Mesodermal cell (in vitro differentiated cells): ENCODE results near the gene KCNQ5.

ENCODE experiments used
- H3K27ac ChIP-seq: 2 replicates; pipeline ENCODE4 v1.7.0; 2013; ENCODE audit warnings: mild to moderate bottlenecking, low read depth, low read length, moderate library complexity; ENCODE audit not compliant: severe bottlenecking
- H3K36me3 ChIP-seq: 2 replicates; pipeline ENCODE4 v1.7.1; 2013; ENCODE audit warnings: mild to moderate bottlenecking, low read length, moderate library complexity; ENCODE audit not compliant: control insufficient read depth, insufficient read depth
- H3K4me1 ChIP-seq: one replicate; pipeline ENCODE4 v1.7.1; 2013; ENCODE audit warnings: mild to moderate bottlenecking, low read length; ENCODE audit not compliant: insufficient read depth, control insufficient read depth, poor library complexity, severe bottlenecking
- H3K4me3 ChIP-seq: 2 replicates; pipeline ENCODE4 v1.7.0; 2013; ENCODE audit warnings: low read length, control low read depth, mild to moderate bottlenecking; ENCODE audit not compliant: insufficient read depth, poor library complexity, severe bottlenecking; ENCODE audit errors: extremely low read depth
- H3K9me3 ChIP-seq: 2 replicates; pipeline ENCODE4 v1.7.1; 2013; ENCODE audit warnings: mild to moderate bottlenecking, low read length, moderate library complexity; ENCODE audit not compliant: control insufficient read depth
- WGBS, 2 experiments: methylation state at CpG; one replicate each; pipeline ENCODE4 v1.1.5; 2013; ENCODE audit warnings: missing lambda C conversion rate in 2 of 2; ENCODE audit not compliant: insufficient coverage in 2 of 2; 5-methylcytosine and 5-hydroxymethylcytosine counted together

KCNQ5 gene

DNA sequence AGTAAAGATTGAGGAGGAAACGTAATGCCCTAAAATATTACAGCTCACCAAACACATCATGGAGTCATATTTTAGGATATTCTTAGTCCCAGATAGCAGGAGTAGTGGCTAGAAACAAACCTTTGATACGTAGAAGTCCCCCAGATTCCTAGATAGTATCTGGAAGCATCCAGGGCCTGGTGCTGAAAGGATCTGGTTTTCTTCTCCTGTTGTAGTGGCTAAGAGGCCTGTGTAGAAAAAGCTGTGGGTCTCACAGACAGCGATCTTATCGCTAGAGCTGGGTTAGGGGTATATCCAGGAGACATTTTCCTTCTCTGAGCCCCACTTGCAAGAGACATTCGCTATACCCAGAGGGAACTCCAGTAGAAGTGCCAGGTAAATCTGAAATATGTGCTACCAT is 139.9 kb downstream of the KCNQ5 start:
- WGBS, 2 experiments, result 40 to 67% methylated on average over 1 to 3 of the region's 5 CpGs
- Histone ChIP-seq H3K36me3 (no peaks in the 10 kb centered on the region), H3K9me3 (no peaks in the 10 kb centered on the region), H3K4me3 (no peak overlapping the region), H3K4me1 (peaks cover 12% of the 10 kb centered on the region), H3K27ac (peak overlapping the region; percentile 91)

- no peaks in the 10 kb centered on the region for H3K36me3 ChIP-seq
- H3K4me1 ChIP-seq, result no peaks in the 10 kb centered on the region
- no peak overlapping the region for H3K4me3 ChIP-seq
- H3K9me3 ChIP-seq, result no peaks in the 10 kb centered on the region
- H3K27ac ChIP-seq, result no peak overlapping the region
- WGBS, 2 experiments, result no CpG with 5 or more reads among the region's 1 CpG
Measured at GRCh38 chr6:72769459-72770125, 147.7 kb downstream of the KCNQ5 start.

GRCh38 chr6:72770959-72771358 is 149.1 kb downstream of the KCNQ5 start:
- Histone ChIP-seq H3K9me3 (no peaks in the 10 kb centered on the region), H3K4me3 (no peak overlapping the region), H3K4me1 (no peaks in the 10 kb centered on the region), H3K36me3 (no peaks in the 10 kb centered on the region), H3K27ac (no peak overlapping the region)
- 85 to 86% methylated on average over 2 to 3 of the region's 3 CpGs for WGBS, 2 experiments

- H3K27ac ChIP-seq, result no peak overlapping the region
- WGBS, 2 experiments, result 100% methylated on average over 1 of the region's 1 CpG
- H3K4me3 ChIP-seq, result no peak overlapping the region
- no peaks in the 10 kb centered on the region for H3K4me1 ChIP-seq
- no peaks in the 10 kb centered on the region for H3K36me3 ChIP-seq
- H3K9me3 ChIP-seq, result no peaks in the 10 kb centered on the region
Measured at GRCh38 chr6:72776456-72776855, 154.6 kb downstream of the KCNQ5 start.

DNA sequence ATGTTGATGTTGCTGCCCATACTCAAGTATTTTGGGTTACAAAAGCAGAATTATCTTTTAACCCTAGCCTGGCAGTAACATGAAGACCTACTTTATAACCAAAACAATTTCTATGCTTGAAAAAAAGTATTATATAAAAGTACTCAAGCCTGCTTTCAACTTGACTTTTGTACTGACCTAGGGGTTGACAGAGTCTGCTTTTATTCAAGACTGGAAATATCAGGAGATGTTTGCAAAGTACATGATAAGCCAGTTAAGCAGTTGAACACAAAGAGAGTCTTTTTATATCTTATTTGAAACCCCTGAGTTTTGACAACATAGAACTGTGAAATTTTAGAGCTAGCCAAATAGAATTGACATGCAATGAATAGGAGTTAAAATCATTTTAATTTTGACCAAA is 159.8 kb downstream of the KCNQ5 start:
- Histone ChIP-seq H3K9me3 (no peaks in the 10 kb centered on the region), H3K36me3 (no peaks in the 10 kb centered on the region), H3K4me1 (peaks cover 17% of the 10 kb centered on the region), H3K4me3 (no peak overlapping the region), H3K27ac (no peak overlapping the region)

- H3K9me3 ChIP-seq, result no peaks in the 10 kb centered on the region
- H3K36me3 ChIP-seq, result no peaks in the 10 kb centered on the region
- H3K4me3 ChIP-seq, result no peak overlapping the region
- peaks cover 24% of the 10 kb centered on the region for H3K4me1 ChIP-seq
- no peak overlapping the region for H3K27ac ChIP-seq
- 88 to 93% methylated on average over 1 of the region's 2 CpGs for WGBS, 2 experiments
Measured at GRCh38 chr6:72783035-72783434, 161.2 kb downstream of the KCNQ5 start.

GRCh38 chr6:72783666-72784065 is 161.8 kb downstream of the KCNQ5 start:
- 90% methylated on average over 1 of the region's 1 CpG; no CpG with 5 or more reads in 1 of the 2 experiments for WGBS, 2 experiments
- H3K36me3 ChIP-seq, result no peaks in the 10 kb centered on the region
- peaks cover 25% of the 10 kb centered on the region for H3K4me1 ChIP-seq
- no peak overlapping the region for H3K4me3 ChIP-seq
- no peaks in the 10 kb centered on the region for H3K9me3 ChIP-seq
- H3K27ac ChIP-seq, result peak overlapping the region; percentile 39

- H3K4me1 ChIP-seq, result peaks cover 28% of the 10 kb centered on the region
- no peaks in the 10 kb centered on the region for H3K9me3 ChIP-seq
- no peak overlapping the region for H3K4me3 ChIP-seq
- H3K36me3 ChIP-seq, result no peaks in the 10 kb centered on the region
- no CpG with 5 or more reads among the region's 3 CpGs for WGBS, 2 experiments
- peak overlapping the region; percentile 39 for H3K27ac ChIP-seq
Measured at GRCh38 chr6:72784071-72784470, 162.2 kb downstream of the KCNQ5 start.

GRCh38 chr6:72784581-72784980 is 162.7 kb downstream of the KCNQ5 start:
- Histone ChIP-seq H3K4me3 (no peak overlapping the region), H3K36me3 (no peaks in the 10 kb centered on the region), H3K27ac (peak overlapping the region; percentile 11), H3K4me1 (peaks cover 31% of the 10 kb centered on the region), H3K9me3 (no peaks in the 10 kb centered on the region)
- 80 to 100% methylated on average over 1 of the region's 3 CpGs for WGBS, 2 experiments

GRCh38 chr6:72787391-72788031 is 165.6 kb downstream of the KCNQ5 start:
- peak overlapping the region; percentile 95 for H3K27ac ChIP-seq
- WGBS, 2 experiments, result 42 to 46% methylated on average over 1 to 2 of the region's 2 CpGs

GRCh38 chr6:72788188-72788587 is 166.3 kb downstream of the KCNQ5 start:
- Histone ChIP-seq H3K36me3 (peaks cover 3% of the 10 kb centered on the region), H3K9me3 (no peaks in the 10 kb centered on the region), H3K4me1 (peaks cover 29% of the 10 kb centered on the region), H3K27ac (peak overlapping the region; percentile 95), H3K4me3 (no peak overlapping the region)
- WGBS, 2 experiments, result no CpG with 5 or more reads among the region's 1 CpG

More at GRCh38 chr6:72787391-72788031, 165.6 kb downstream of the KCNQ5 start:
- H3K4me1 ChIP-seq, result peaks cover 33% of the 10 kb centered on the region
- peaks cover 3% of the 10 kb centered on the region for H3K36me3 ChIP-seq
- H3K9me3 ChIP-seq, result no peaks in the 10 kb centered on the region
- no peak overlapping the region for H3K4me3 ChIP-seq
